ENCODE measurements around the gene ABCA7. TPM values are rescaled to one million over a fixed set of nuclear protein-coding genes. Genes with fewer than 3 reads are reported as not detected.
A peak's percentile ranks its signal among the peaks of the same experiment; 100 is the strongest.

The ABCA7 gene
- total and polyA plus RNA-seq, 2 of the 13 experiments (the other 11 are each of a cell fraction or from before 2014, with no cell fraction given) = 4.4 to 32.4 TPM

GRCh38 chr19:1046117-1046626 is 6.3 kb downstream of the ABCA7 start (continued):
- TF ChIP-seq ZNF280D (CRISPR knock-in tag; IDR thresholded peaks at IDR 0.05) (0 out of 2 replicates have a peak, but pooled peaks have one; percentile 23), ZHX1 (CRISPR knock-in tag; IDR thresholded peaks at IDR 0.05; ENCODE audit: low read depth) (peak; percentile 28; the same call in 1 of the 2 replicates), RFXAP (CRISPR knock-in tag; IDR thresholded peaks at IDR 0.05; ENCODE audit: borderline replicate concordance) (no peak), HNRNPUL1 (IDR thresholded peaks at IDR 0.05; ENCODE audit: low read depth, low read length) (no peak), ARNTL (CRISPR knock-in tag; IDR thresholded peaks at IDR 0.05) (peak; percentile 91), SNAPC4 (CRISPR knock-in tag; IDR thresholded peaks at IDR 0.05) (no peak), ZSCAN5A (CRISPR knock-in tag; IDR thresholded peaks at IDR 0.05; ENCODE audit: borderline replicate concordance) (no peak), ZGPAT (CRISPR knock-in tag; IDR thresholded peaks at IDR 0.05) (no peak), ZNF775 (CRISPR knock-in tag; IDR thresholded peaks at IDR 0.05; ENCODE audit: borderline replicate concordance) (no peak), ZBTB33 (CRISPR knock-in tag; IDR thresholded peaks at IDR 0.05) (peak; percentile 97), ZNF563 (CRISPR knock-in tag; IDR thresholded peaks at IDR 0.05) (peak; percentile 91; the same call in 1 of the 2 replicates)

Data from HepG2 (cell line).